NB4 (cell line): Measurements from ENCODE around the gene PNPLA7.

Source experiments
- POLR2A ChIP-seq: IDR thresholded peaks from 2 replicates; pipeline ENCODE4 v1.6.1; 2011; ENCODE audit warnings: mild to moderate bottlenecking; ENCODE audit not compliant: insufficient read length; ENCODE audit errors: extremely low read depth
- TF ChIP-seq, protein P1 (sequence below): IDR thresholded peaks from one replicate; pipeline ENCODE4 v1.5.1; 2012; ENCODE audit warnings: low read depth, low read length

DNA sequence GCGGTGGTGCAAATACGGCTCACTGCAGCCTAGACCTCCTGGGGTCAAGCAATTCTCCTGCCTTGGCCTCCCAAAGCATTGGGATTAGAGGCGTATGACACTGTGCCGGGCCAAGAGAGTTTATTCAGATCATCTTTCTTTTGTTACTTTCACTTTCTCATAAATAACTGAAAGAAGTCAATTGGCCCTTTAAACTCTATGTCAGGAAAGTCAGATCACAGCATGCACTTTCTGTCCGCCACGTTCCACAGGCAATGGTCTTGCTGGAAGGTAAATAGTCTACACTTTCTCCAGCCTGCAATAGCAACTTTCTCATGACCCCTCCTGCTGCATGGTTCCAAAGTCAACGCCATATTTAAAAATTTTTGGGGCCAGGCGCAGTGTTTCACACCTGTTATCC is 48.7 kb upstream of the PNPLA7 start:
- TF ChIP-seq, protein P1, sequence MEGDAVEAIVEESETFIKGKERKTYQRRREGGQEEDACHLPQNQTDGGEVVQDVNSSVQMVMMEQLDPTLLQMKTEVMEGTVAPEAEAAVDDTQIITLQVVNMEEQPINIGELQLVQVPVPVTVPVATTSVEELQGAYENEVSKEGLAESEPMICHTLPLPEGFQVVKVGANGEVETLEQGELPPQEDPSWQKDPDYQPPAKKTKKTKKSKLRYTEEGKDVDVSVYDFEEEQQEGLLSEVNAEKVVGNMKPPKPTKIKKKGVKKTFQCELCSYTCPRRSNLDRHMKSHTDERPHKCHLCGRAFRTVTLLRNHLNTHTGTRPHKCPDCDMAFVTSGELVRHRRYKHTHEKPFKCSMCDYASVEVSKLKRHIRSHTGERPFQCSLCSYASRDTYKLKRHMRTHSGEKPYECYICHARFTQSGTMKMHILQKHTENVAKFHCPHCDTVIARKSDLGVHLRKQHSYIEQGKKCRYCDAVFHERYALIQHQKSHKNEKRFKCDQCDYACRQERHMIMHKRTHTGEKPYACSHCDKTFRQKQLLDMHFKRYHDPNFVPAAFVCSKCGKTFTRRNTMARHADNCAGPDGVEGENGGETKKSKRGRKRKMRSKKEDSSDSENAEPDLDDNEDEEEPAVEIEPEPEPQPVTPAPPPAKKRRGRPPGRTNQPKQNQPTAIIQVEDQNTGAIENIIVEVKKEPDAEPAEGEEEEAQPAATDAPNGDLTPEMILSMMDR = no peak
- TF ChIP-seq POLR2A = no peak
